H9 (cell line): ENCODE results near the gene ANKRD11. TPM values are rescaled to one million over a fixed set of nuclear protein-coding genes. Genes with fewer than 3 reads are reported as not detected.

Experiments
- DNase-seq: peaks from one replicate; pipeline ENCODE4 v3.0.0-alpha.2; 2017
- H2AFZ ChIP-seq: one replicate; pipeline ENCODE4 v1.6.1; 2013; ENCODE audit warnings: mild to moderate bottlenecking, low read length, control low read depth, moderate library complexity
- H2AK5ac ChIP-seq: 2 replicates; pipeline ENCODE4 v1.6.1; 2013; ENCODE audit warnings: low read length, control low read depth, mixed read lengths; ENCODE audit not compliant: insufficient read length
- H2BK120ac ChIP-seq: one replicate; pipeline ENCODE4 v1.6.1; 2013; ENCODE audit warnings: low read depth, mild to moderate bottlenecking, low read length, control low read depth, inconsistent platforms; ENCODE audit not compliant: poor library complexity, severe bottlenecking
- H2BK12ac ChIP-seq: 2 replicates; pipeline ENCODE4 v1.6.1; 2013; ENCODE audit warnings: low read length, control low read depth, mixed read lengths, low read depth; ENCODE audit not compliant: insufficient read length
- H2BK15ac ChIP-seq: 2 replicates; pipeline ENCODE4 v1.6.1; 2013; ENCODE audit warnings: low read depth, low read length, control low read depth
- H2BK20ac ChIP-seq: one replicate; pipeline ENCODE4 v1.6.1; 2013; ENCODE audit warnings: low read depth, mild to moderate bottlenecking, low read length, control low read depth, inconsistent platforms; ENCODE audit not compliant: poor library complexity, severe bottlenecking
- H2BK5ac ChIP-seq: 2 replicates; pipeline ENCODE4 v1.6.1; 2013; ENCODE audit warnings: low read length, control low read depth, mixed read lengths; ENCODE audit not compliant: insufficient read length
- H3K14ac ChIP-seq: 2 replicates; pipeline ENCODE4 v1.6.1; 2013; ENCODE audit warnings: low read length, control low read depth; ENCODE audit not compliant: insufficient read depth
- H3K18ac ChIP-seq: 2 replicates; pipeline ENCODE4 v1.6.1; 2013; ENCODE audit warnings: low read depth, mild to moderate bottlenecking, mixed read lengths, low read length, control low read depth; ENCODE audit not compliant: insufficient read length
- H3K23ac ChIP-seq: 2 replicates; pipeline ENCODE4 v1.6.1; 2013; ENCODE audit warnings: low read length, control low read depth, mixed read lengths, low read depth; ENCODE audit not compliant: insufficient read length
- H3K23me2 ChIP-seq: 2 replicates; pipeline ENCODE4 v1.6.1; 2013; ENCODE audit warnings: low read depth, mild to moderate bottlenecking, mixed read lengths, low read length, control low read depth; ENCODE audit not compliant: insufficient read length, poor library complexity, severe bottlenecking
- H3K27ac ChIP-seq: 2 replicates; pipeline ENCODE4 v1.5.1; 2013; ENCODE audit warnings: low read length, control low read depth, mixed read lengths, low read depth; ENCODE audit not compliant: insufficient read length
- H3K27me3 ChIP-seq: 2 replicates; pipeline ENCODE4 v1.6.1; 2013; ENCODE audit warnings: low read length, control low read depth, inconsistent platforms; ENCODE audit not compliant: insufficient read depth
- H3K4ac ChIP-seq: 2 replicates; pipeline ENCODE4 v1.6.1; 2013; ENCODE audit warnings: low read depth, mild to moderate bottlenecking, control low read depth, inconsistent platforms, low read length, moderate library complexity
- H3K4me1 ChIP-seq: 2 replicates; pipeline ENCODE4 v1.6.1; 2013; ENCODE audit warnings: low read length, control low read depth, inconsistent platforms; ENCODE audit not compliant: insufficient read depth
- H3K4me2 ChIP-seq: 2 replicates; pipeline ENCODE4 v1.6.1; 2013; ENCODE audit warnings: low read length, control low read depth, mixed read lengths; ENCODE audit not compliant: insufficient read length, insufficient read depth
- H3K56ac ChIP-seq: 2 replicates; pipeline ENCODE4 v1.6.1; 2013; ENCODE audit warnings: low read depth, mild to moderate bottlenecking, mixed read lengths, low read length, control low read depth; ENCODE audit not compliant: insufficient read length
- H3K79me1 ChIP-seq: 2 replicates; pipeline ENCODE4 v1.6.1; 2013; ENCODE audit warnings: low read depth, mild to moderate bottlenecking, moderate library complexity, low read length, control low read depth, inconsistent platforms; ENCODE audit not compliant: insufficient read depth, poor library complexity, severe bottlenecking
- H3K79me2 ChIP-seq: 2 replicates; pipeline ENCODE4 v1.6.1; 2013; ENCODE audit warnings: low read length, control low read depth, inconsistent platforms; ENCODE audit not compliant: insufficient read depth
- H3K9ac ChIP-seq: 2 replicates; pipeline ENCODE4 v1.6.1; 2013; ENCODE audit warnings: low read length, control low read depth, mixed read lengths; ENCODE audit not compliant: insufficient read length; ENCODE audit errors: extremely low read depth
- H3K9me3 ChIP-seq: one replicate; pipeline ENCODE4 v1.6.1; 2013; ENCODE audit warnings: low read depth, low read length, inconsistent platforms; ENCODE audit not compliant: control insufficient read depth
- H3T11ph ChIP-seq: one replicate; pipeline ENCODE4 v1.6.1; 2013; ENCODE audit warnings: mild to moderate bottlenecking, low read length, control low read depth, inconsistent platforms
- H4K20me1 ChIP-seq: one replicate; pipeline ENCODE4 v1.6.1; 2013; ENCODE audit not compliant: control insufficient read depth, insufficient read length, insufficient read depth
- H4K5ac ChIP-seq: 2 replicates; pipeline ENCODE4 v1.6.1; 2013; ENCODE audit warnings: low read depth, mild to moderate bottlenecking, mixed read lengths, low read length, control low read depth; ENCODE audit not compliant: insufficient read length
- H4K8ac ChIP-seq: replicated peaks from 2 replicates; pipeline ENCODE4 v1.6.1; 2013; ENCODE audit warnings: low read length, control low read depth, mixed read lengths, low read depth; ENCODE audit not compliant: insufficient read length
- H4K91ac ChIP-seq: 2 replicates; pipeline ENCODE4 v1.6.1; 2013; ENCODE audit warnings: low read depth, mild to moderate bottlenecking, moderate library complexity, mixed read lengths, low read length, control low read depth; ENCODE audit not compliant: insufficient read length
- H3K27ac Mint-ChIP-seq, 3 experiments: 2 replicates in 2 of 3; 3 replicates in 1 of 3; pipeline ENCODE4 v1.8.0; 2020 to 2021; ENCODE audit warnings: mixed read lengths in 3 of 3, mild to moderate bottlenecking in 1 of 3, moderate library complexity in 1 of 3
- H3K27me3 Mint-ChIP-seq: 2 replicates; pipeline ENCODE4 v1.8.0; 2021; ENCODE audit warnings: low read depth, mild to moderate bottlenecking, moderate library complexity, mixed read lengths
- H3K36me3 Mint-ChIP-seq, 3 experiments: 2 replicates in 2 of 3; 3 replicates in 1 of 3; pipeline ENCODE4 v1.8.0; 2020 to 2021; ENCODE audit warnings: low read depth in 3 of 3, mixed read lengths in 3 of 3; ENCODE audit not compliant: insufficient read depth in 1 of 3
- H3K4me1 Mint-ChIP-seq, 2 experiments: 2 replicates each; pipeline ENCODE4 v1.8.0; 2020; ENCODE audit warnings: mixed read lengths in 2 of 2
- H3K4me3 Mint-ChIP-seq, 2 experiments: 2 replicates in 1 of 2; 3 replicates in 1 of 2; pipeline ENCODE4 v1.8.0; 2020 to 2021; ENCODE audit warnings: mild to moderate bottlenecking in 2 of 2, mixed read lengths in 2 of 2, moderate library complexity in 1 of 2
- H3K9me3 Mint-ChIP-seq, 2 experiments: 2 replicates in 1 of 2; 3 replicates in 1 of 2; pipeline ENCODE4 v1.8.0; 2020; ENCODE audit warnings: mild to moderate bottlenecking in 2 of 2, mixed read lengths in 2 of 2, moderate library complexity in 1 of 2
- whole genome bisulfite sequencing: extraction: QIAGEN DNeasy Blood & Tissue Kit; methylation state at CpG from one replicate; pipeline ENCODE4 v1.1.7; 2013; ENCODE audit warnings: missing lambda C conversion rate, low lambda C conversion rate, mixed read lengths; ENCODE audit not compliant: insufficient read length; ENCODE audit errors: extremely low coverage; 5-methylcytosine and 5-hydroxymethylcytosine counted together
- total RNA-seq: library from RNA; stranded (reverse); gene quantifications from 2 replicates; pipeline ENCODE4 v1.2.1, GENCODE V29; 2021
- TF ChIP-seq, protein P1 (sequence below): fragments of 200-600 bp; sonication (generic); conservative IDR thresholded peaks from 3 replicates; pipeline ENCODE4 v1.8.0; 2021; ENCODE audit warnings: antibody characterized with exemption, mild to moderate bottlenecking

ANKRD11 gene
- total RNA-seq, 1 experiment from 2014 or later: 181 TPM

DNA sequence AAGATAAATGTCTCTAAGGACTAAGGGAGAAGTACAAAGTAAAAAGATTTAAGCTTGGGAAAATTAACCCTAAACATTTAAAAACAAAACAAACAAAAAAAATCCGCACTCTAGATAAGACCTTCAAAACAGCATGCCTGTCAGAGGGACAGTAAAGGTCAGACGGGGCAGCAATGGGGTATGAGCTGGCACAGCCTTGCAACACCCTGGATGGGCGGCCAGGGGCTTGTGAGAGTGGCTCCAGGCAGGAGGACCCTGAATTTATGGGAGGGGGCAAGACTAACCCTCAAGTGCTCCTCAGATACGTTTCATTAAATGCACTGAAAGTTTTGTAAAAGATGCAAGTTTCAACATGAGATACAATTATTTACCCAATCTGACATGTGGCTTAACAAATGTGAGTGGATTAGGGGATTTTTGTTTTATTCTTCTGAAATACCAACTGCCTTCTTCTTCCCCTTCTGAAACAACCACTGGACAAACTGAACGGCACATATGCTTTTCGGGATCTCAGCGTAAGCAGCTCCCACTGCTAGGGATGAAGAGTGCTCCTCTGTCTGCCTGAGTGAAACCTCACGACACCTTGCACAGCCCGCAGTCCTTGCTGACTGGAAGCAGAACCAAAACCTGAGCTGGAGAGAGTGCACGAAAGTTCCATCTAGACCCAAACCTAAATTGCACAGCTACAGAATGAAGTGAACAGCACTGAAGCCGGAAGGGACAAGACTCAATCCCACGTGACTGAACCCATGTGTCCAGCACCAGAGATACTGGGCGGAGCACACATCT, 128.4 kb downstream of the ANKRD11 start:
- peak overlapping the region; percentile 26 for H4K5ac ChIP-seq
- peaks cover 21% of the 10 kb centered on the region for H3K4me1 ChIP-seq
- H2BK20ac ChIP-seq: no peak overlapping the region
- Mint-ChIP-seq H3K27me3 (no peaks in the 10 kb centered on the region), H3K9me3 (no peaks in the 10 kb centered on the region), H3K36me3 (0 out of 7 replicates have a peak, but pooled peaks cover 0 to 5% (median 2%) of the 10 kb centered on the region in 3 experiments), H3K27ac (peak overlapping the region; percentile 88 to 91 (median 89)), H3K4me1 (peaks cover 69 to 70% of the 10 kb centered on the region in 2 experiments), H3K4me3 (no peak overlapping the region; a peak in 1 of 5 replicates)
- WGBS: no CpG with 5 or more reads among the region's 13 CpGs
- H3K79me1 ChIP-seq: no peaks in the 10 kb centered on the region
- H3K23ac ChIP-seq: no peak overlapping the region
- H3K9me3 ChIP-seq: no peaks in the 10 kb centered on the region
- peak overlapping the region; percentile 4 for H2BK5ac ChIP-seq
- no peak overlapping the region for H3K4me2 ChIP-seq
- TF ChIP-seq, protein P1, sequence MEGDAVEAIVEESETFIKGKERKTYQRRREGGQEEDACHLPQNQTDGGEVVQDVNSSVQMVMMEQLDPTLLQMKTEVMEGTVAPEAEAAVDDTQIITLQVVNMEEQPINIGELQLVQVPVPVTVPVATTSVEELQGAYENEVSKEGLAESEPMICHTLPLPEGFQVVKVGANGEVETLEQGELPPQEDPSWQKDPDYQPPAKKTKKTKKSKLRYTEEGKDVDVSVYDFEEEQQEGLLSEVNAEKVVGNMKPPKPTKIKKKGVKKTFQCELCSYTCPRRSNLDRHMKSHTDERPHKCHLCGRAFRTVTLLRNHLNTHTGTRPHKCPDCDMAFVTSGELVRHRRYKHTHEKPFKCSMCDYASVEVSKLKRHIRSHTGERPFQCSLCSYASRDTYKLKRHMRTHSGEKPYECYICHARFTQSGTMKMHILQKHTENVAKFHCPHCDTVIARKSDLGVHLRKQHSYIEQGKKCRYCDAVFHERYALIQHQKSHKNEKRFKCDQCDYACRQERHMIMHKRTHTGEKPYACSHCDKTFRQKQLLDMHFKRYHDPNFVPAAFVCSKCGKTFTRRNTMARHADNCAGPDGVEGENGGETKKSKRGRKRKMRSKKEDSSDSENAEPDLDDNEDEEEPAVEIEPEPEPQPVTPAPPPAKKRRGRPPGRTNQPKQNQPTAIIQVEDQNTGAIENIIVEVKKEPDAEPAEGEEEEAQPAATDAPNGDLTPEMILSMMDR: no peak
- no peaks in the 10 kb centered on the region for H4K20me1 ChIP-seq
- H4K8ac ChIP-seq: no peak overlapping the region
- H2BK120ac ChIP-seq: no peak overlapping the region
- peak overlapping the region; percentile 17 for H2AK5ac ChIP-seq
- peaks cover 75% of the 10 kb centered on the region; the same call in 1 of the 2 replicates for H3K79me2 ChIP-seq
- H3K4ac ChIP-seq: no peak overlapping the region
- no peaks in the 10 kb centered on the region for H3K27me3 ChIP-seq
- peak overlapping the region; percentile 50 for H3K27ac ChIP-seq
- H3K56ac ChIP-seq: no peak overlapping the region
- no peak overlapping the region for H3T11ph ChIP-seq
- H2BK15ac ChIP-seq: no peak overlapping the region
- H3K23me2 ChIP-seq: no peaks in the 10 kb centered on the region
- H4K91ac ChIP-seq: peak overlapping the region; percentile 18
- H2BK12ac ChIP-seq: peak overlapping the region; percentile 5
- H3K9ac ChIP-seq: peak overlapping the region; percentile 27
- no peak overlapping the region for H2AFZ ChIP-seq
- H3K14ac ChIP-seq: peak overlapping the region; percentile 47; the same call in 1 of the 2 replicates
- DNase-seq: no peak
- H3K18ac ChIP-seq: peak overlapping the region; percentile 2
